Naive B cell (primary cell): ENCODE measurements around the gene NFIC. TPM values are rescaled to one million over a fixed set of nuclear protein-coding genes. Genes with fewer than 3 reads are reported as not detected.
"Not testable (repeated sequence)": the region's sequence is repeated elsewhere in the genome, so short reads cannot be mapped to it uniquely, and the experiment has no call there.

Source experiments
- ATAC-seq, 2 donors: fragments of 150-1000 bp; cut with Tn5 transposase; 2 replicates each; pipeline ENCODE4 v1.10.0; 2021; ENCODE audit warnings: low read depth in 2 of 2, mild to moderate bottlenecking in 2 of 2, moderate library complexity in 2 of 2
- DNase-seq: peaks from one replicate; pipeline ENCODE4 v3.0.0; 2022
- H3K27ac Mint-ChIP-seq, 6 donors: one replicate each; pipeline ENCODE4 v1.8.0; 2020 to 2022; ENCODE audit warnings: mild to moderate bottlenecking in 6 of 6, mixed read lengths in 6 of 6, moderate library complexity in 5 of 6, inconsistent platforms in 2 of 6
- H3K27me3 Mint-ChIP-seq, 3 donors: one replicate each; pipeline ENCODE4 v1.8.0; 2021 to 2022; ENCODE audit warnings: mixed read lengths in 3 of 3, mild to moderate bottlenecking in 1 of 3
- H3K36me3 Mint-ChIP-seq, 2 donors: one replicate each; pipeline ENCODE4 v1.8.0; 2020 to 2022; ENCODE audit warnings: mixed read lengths in 2 of 2, inconsistent platforms in 1 of 2, mild to moderate bottlenecking in 1 of 2
- H3K4me1 Mint-ChIP-seq, 3 donors: one replicate each; pipeline ENCODE4 v1.8.0; 2020 to 2022; ENCODE audit warnings: mixed read lengths in 3 of 3, inconsistent platforms in 1 of 3, mild to moderate bottlenecking in 1 of 3, moderate library complexity in 1 of 3
- H3K4me3 Mint-ChIP-seq, 8 donors: one replicate each; pipeline ENCODE4 v1.8.0; 2020 to 2022; ENCODE audit warnings: mild to moderate bottlenecking in 8 of 8, mixed read lengths in 8 of 8, moderate library complexity in 8 of 8, inconsistent platforms in 2 of 8
- H3K9me3 Mint-ChIP-seq, 7 donors: one replicate each; pipeline ENCODE4 v1.8.0; 2020 to 2022; ENCODE audit warnings: mixed read lengths in 7 of 7, mild to moderate bottlenecking in 5 of 7, inconsistent platforms in 2 of 7, moderate library complexity in 1 of 7
- polyA plus RNA-seq, 6 donors: library from polyadenylated mRNA; unstranded; fragments of 300-500 nt; fragmentation: Illumina TruSeq; gene quantifications; one replicate each; pipeline ENCODE4 v1.2.3, GENCODE V29; 2021; ENCODE audit warnings: low read depth in 6 of 6

NFIC gene
- polyA plus RNA-seq, 6 donors from 2014 or later: 3.4 to 11.4 (median 5.3) TPM; not detected in 1

DNA sequence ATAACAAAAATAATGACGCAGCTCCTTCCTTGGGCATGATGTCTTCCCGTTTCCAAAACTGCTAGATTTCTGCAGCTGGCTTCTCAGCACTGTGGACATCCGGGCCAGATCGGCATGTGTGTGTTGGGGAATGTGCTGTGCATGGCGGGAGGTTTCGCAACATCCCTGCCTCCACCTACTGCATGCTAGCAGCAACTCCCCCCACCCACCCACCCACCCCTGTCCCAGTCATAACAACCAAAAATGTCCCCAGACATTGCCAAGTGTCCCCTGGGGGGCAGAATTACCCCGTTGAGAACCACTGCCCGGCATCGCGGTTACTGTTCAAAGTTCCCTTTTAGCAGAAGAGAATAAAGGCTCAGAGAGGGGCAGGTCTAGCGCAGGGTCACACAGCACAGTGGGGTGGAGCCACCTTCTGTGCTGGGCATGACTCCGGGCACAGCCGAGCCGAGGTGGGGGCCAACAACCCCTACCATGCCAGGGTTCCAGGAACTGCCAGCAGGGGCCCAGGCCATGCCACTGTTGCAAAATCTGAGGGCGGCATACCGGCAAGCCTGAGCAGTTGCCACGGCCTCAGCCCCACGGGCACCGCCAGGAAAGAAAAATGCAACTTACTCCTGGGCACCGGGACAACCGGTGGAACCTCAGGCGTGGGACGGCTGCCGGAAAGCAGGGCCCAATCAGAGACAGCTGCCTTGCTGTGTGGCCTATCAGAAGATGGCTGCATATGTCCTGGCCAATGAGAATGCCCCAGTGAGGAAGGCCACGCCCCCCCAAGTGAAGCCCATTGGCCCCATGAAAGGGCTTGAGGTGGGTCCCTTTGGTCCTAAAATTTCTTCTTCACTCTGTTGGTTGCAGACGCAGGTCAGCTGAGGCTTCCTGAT lies 22.5 kb upstream of the NFIC start:
- no peaks in the 10 kb centered on the region for H3K27me3 Mint-ChIP-seq
- no peak overlapping the region for H3K4me3 Mint-ChIP-seq
- H3K27ac Mint-ChIP-seq: no peak overlapping the region
- peaks cover under 1 to 1% (median under 1%) of the 10 kb centered on the region in 3 donors for H3K4me1 Mint-ChIP-seq
- no peaks in the 10 kb centered on the region for H3K9me3 Mint-ChIP-seq
- no peaks in the 10 kb centered on the region for H3K36me3 Mint-ChIP-seq
- DNase-seq (no peak), ATAC-seq (peak; percentile 67 to 69)

DNA sequence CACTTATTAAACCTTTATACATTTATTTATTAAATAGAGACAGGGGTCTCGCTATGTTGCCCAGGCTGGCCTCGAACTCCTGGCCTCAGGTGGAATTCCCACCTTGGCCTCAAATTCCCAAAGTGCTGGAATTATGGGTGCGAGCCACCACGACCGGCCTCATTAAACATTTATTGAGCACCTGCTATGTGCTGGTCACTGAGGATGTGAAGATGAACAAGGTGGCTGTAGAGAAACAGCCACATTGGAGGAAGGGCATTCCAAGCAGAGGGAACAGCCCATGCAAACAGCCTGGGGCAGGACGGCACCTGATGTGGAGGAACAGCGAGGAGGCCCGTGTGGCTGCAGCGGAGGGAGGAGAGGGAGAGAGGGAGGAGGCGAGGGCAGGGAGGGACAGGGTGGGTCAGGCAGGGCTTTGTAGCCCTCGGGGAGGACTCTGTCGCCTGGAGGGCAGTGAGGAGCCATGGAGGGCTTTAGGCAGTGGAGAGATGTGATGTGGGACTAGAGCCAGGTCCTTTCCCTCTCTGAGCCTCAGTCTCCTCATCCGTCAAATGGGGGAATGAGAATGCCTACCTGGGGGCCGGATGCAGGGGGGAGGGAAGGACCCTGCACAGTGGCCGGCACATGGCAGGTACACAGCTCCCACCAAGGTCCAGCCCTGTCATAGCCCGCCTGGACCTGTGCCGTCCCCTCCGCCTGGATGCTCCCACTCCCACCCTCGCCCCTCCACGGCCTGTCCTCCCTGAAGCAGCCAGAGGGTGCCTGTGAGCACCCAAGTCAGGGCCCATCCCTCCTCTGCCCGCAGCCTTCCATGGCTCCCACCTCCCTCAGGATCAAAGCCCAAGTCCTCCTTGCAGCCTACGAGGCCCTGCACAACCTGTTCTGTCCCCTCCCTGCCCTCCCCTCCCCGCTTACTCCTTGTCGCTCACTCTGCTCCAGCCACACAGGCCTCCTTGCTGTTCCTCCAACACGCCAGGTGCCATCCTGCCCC lies 21.5 kb upstream of the NFIC start:
- H3K4me3 Mint-ChIP-seq: no peak overlapping the region
- no peaks in the 10 kb centered on the region for H3K4me1 Mint-ChIP-seq
- H3K27me3 Mint-ChIP-seq: no peaks in the 10 kb centered on the region
- no peaks in the 10 kb centered on the region for H3K36me3 Mint-ChIP-seq
- peak overlapping the region in 1 of 6 donors; percentile 52 for H3K27ac Mint-ChIP-seq
- no peaks in the 10 kb centered on the region for H3K9me3 Mint-ChIP-seq
- DNase-seq (no peak), ATAC-seq (no peak)

DNA sequence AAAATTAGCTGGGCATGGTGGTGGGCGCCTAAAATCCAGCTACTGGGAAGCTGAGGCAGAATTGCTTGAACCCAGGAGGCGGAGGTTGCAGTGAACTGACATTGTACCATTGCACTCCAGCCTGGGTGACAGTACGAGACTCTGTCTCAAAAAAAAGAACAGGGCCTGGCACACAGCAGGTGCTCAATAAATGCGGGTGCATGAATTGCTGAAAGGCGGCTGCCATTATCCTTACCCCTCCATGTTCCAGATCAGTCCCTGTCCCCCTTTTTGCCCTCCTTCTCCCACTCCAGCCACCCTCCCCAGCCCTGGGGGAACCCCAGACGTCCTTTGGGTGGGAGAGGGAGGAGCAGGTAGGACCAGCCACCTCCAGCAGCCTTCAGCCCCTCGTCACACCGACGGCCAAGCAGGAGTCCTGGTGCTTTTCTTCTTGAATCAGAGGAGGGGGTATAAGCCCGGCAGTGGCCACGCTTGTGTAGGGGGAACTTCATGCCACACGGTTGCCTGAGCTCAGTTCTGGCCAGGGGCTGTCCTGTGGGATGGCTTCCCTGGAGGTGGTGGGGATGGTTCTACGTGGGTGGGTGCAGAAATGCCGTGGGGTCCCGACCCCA lies 20.4 kb upstream of the NFIC start:
- H3K4me3 Mint-ChIP-seq: no peak overlapping the region
- no peak for DNase-seq
- no peaks in the 10 kb centered on the region for H3K27me3 Mint-ChIP-seq
- H3K27ac Mint-ChIP-seq: no peak overlapping the region
- no peaks in the 10 kb centered on the region for H3K4me1 Mint-ChIP-seq
- H3K36me3 Mint-ChIP-seq: no peaks in the 10 kb centered on the region
- H3K9me3 Mint-ChIP-seq: no peaks in the 10 kb centered on the region
- ATAC-seq: no peak

DNA sequence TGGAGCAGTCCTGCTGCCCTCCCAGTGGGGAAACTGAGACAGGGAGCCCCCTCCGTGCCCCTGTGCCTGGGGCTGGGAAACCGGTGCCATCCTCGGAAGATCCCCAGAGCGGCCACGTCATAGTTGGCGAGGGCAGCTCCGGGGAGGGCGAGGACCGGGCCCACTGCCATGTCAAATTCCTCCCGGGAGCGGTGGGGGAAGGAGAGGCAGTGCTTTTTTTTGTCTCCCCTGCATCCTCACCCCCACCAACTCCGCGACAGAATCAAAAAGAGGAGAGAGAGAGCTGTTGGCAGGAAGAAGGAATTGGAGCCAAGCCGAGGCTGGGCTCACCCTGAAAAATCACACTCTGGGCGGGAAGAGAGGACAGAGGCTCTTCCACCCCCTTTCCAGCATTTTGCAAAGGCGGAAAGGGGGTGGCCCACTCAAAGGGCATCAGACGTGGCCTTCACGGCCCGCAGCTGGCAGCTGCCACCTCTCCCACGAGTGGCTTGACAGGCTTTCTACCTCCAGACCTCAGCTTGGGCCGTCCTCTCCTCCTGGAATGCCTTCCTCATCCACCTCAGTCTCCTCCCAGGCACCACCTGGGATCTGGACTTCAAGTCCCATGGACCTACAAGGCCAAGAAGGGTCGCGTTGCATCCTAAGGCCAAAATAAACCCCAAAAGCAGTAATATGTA lies 19.6 kb upstream of the NFIC start:
- no peak for DNase-seq
- Mint-ChIP-seq H3K4me1 (no peaks in the 10 kb centered on the region), H3K36me3 (no peaks in the 10 kb centered on the region), H3K4me3 (no peak overlapping the region), H3K9me3 (no peaks in the 10 kb centered on the region), H3K27me3 (no peaks in the 10 kb centered on the region), H3K27ac (no peak overlapping the region)
- ATAC-seq: no peak

DNA sequence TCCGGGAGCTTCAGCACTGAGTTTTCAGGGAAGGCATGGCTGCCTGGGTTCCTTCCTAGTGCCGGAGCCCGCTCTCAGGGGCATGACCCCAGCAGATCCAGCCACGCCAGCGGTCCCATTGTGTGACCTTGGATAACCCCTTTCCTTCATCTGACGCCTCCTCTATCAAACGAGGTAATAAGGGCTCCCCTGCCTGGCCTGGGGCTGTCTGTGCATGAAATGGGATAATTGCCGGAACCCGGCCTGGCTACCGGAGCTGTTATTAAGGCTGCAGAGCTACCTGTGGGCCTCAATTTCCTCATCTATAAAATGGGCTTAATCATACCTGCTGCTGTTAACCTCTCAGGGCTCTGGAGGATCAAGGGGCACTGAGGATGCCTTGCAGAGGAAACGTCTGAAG lies 18.3 kb upstream of the NFIC start:
- no peak for DNase-seq
- Mint-ChIP-seq H3K4me3 (no peak overlapping the region), H3K9me3 (no peaks in the 10 kb centered on the region), H3K36me3 (no peaks in the 10 kb centered on the region), H3K27me3 (no peaks in the 10 kb centered on the region), H3K4me1 (no peaks in the 10 kb centered on the region), H3K27ac (peak overlapping the region in 1 of 6 donors; percentile 16)
- ATAC-seq: no peak

DNA sequence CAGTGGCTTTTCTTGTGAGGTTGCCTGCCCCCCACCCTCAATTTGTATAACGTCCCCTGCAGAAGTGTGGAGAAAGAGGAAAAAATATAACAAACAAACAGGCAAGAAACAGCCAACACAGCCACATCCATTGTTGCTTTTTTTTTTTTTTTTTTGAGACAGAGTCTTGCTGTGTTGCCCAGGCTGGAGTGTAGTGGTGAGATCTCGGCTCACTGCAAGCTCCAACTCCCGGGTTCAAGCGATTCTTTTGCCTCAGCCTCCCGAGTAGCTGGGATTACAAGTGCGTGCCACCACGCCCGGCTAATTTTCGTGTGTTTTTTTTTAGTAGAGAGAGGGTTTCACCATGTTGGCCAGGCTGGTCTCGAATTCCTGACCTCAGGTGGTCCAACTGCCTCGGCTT lies 17.9 kb upstream of the NFIC start:
- H3K9me3 Mint-ChIP-seq, H3K36me3 Mint-ChIP-seq, H3K27me3 Mint-ChIP-seq, H3K4me1 Mint-ChIP-seq, ATAC-seq, H3K4me3 Mint-ChIP-seq, DNase-seq: not testable (repeated sequence)
- peak overlapping the region in 1 of 6 donors; percentile 16 for H3K27ac Mint-ChIP-seq

DNA sequence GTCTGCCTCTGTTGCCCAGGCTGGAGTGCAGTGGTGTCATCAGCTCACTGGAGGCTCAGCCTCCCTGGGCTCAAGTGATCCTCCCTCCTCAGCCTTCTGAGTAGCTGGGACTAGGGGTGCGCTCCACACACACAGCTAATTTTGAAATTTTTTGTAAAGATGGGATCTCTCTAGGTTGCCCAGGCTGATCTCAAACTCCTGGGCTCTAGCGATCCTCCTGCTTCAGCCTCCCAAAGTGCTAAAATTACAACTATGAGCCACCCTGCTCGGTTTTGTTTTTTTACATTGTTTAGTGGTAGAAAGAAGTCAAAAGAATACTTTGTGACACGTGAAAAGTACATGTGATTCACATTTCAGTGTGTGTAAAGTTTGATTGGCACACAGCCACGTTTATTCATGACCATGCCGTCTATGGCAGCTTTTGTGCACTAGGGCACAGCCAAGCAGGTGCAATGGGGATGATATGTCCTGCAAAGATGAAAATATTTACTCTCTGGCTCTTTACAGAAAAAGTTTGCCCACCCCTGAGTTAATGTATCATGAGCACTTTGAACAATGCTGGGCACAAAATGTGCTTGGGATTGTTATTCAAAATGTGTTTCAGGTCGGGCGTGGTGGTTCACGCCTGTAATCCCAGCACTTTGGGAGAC lies 16.2 kb upstream of the NFIC start:
- H3K27ac Mint-ChIP-seq: peak overlapping the region in 1 of 6 donors; percentile 10
- H3K9me3 Mint-ChIP-seq: no peaks in the 10 kb centered on the region
- H3K27me3 Mint-ChIP-seq: no peaks in the 10 kb centered on the region
- DNase-seq (no peak), ATAC-seq (no peak)
- no peak overlapping the region for H3K4me3 Mint-ChIP-seq
- H3K4me1 Mint-ChIP-seq: no peaks in the 10 kb centered on the region
- no peaks in the 10 kb centered on the region for H3K36me3 Mint-ChIP-seq

DNA sequence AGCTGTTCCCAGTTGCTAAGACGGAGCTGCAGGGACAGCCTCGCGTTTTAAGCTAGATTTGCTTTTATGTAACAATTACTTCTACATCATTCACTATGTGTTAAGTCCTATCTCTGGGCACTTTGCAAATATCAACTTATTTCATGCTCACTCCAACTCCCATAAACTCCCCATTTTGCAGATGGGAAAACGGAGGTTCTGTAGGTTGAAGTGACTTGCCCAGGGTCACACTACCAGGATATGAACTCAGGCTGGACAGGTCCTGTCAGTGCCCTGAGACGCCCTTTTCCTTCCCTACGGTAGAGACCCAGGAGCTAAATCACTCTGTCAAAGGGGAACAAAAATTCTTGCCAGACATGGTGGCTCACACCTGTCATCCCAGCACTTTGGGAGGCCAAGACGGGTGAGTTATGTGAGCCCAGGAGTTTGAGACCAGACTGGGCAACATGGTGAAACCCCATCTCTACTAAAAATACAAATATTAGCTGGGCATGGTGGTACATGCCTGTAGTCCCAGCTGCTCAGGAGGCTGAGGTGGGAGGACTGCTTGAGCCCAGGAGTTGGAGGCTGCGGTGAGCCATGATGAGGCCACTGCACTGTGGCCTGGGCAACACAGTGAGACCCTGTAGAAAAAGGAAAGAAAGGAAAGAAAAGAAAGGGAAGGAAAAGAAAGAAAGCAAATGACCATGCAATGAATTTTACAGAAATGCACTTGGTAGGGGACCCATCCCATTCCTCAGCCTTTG lies 14.5 kb upstream of the NFIC start:
- Mint-ChIP-seq H3K4me1 (no peaks in the 10 kb centered on the region), H3K27ac (no peak overlapping the region), H3K27me3 (no peaks in the 10 kb centered on the region), H3K9me3 (peaks cover 0 to 3% (median 0%) of the 10 kb centered on the region in 7 donors), H3K4me3 (no peak overlapping the region), H3K36me3 (no peaks in the 10 kb centered on the region)
- DNase-seq (no peak), ATAC-seq (no peak)

DNA sequence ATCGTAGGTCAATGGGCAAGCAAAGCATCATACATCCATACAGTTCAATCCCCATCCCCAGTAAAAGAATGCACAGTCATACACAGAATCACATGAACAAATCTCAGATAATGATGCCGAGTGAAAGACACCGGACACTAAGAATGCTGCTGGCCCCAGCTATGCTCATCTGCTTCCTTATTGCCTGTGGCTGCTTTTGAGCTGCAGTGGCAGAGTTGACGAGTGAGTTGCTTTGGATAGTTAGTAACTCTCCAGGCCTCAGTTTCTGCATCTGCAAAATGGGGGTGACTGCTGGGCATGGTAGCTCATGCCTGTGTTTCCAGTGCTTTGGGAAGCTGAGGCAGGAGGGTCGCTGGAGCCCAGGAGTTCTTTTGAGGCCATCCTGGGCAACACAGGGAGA lies 12.9 kb upstream of the NFIC start:
- no peak overlapping the region for H3K27ac Mint-ChIP-seq
- H3K9me3 Mint-ChIP-seq: peaks cover 0 to 3% (median 0%) of the 10 kb centered on the region in 7 donors
- no peak overlapping the region for H3K4me3 Mint-ChIP-seq
- no peak for ATAC-seq
- H3K36me3 Mint-ChIP-seq: no peaks in the 10 kb centered on the region
- peaks cover 4 to 7% (median 5%) of the 10 kb centered on the region in 3 donors for H3K4me1 Mint-ChIP-seq
- no peaks in the 10 kb centered on the region for H3K27me3 Mint-ChIP-seq
- DNase-seq: no peak

DNA sequence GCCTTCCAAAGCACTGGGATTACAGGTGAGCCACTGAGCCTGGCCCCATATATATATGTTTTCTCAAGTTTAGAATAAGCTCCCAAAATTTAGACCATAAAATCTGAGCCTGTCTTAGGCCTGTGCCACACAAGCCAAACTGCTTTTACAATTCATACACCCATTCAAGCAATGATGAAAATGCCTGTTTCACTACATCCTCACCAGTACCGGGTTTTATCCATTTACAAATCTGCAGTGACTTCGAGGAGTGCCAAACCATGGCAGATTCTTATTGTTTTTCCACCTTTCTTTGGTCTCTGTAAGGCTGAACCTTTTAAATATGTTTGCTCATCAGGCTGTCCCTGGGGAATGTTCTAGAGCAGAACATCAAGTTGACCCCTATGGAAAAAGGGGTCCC lies 9.6 kb upstream of the NFIC start:
- H3K4me1 Mint-ChIP-seq: peaks cover 11 to 24% (median 19%) of the 10 kb centered on the region in 3 donors
- H3K27me3 Mint-ChIP-seq: peaks cover 0 to 5% (median 0%) of the 10 kb centered on the region in 3 donors
- no peak for DNase-seq
- H3K36me3 Mint-ChIP-seq: no peaks in the 10 kb centered on the region
- H3K9me3 Mint-ChIP-seq: peaks cover 0 to 3% (median 0%) of the 10 kb centered on the region in 7 donors
- ATAC-seq: no peak
- peak overlapping the region in 7 of 8 donors; percentile 36 to 91 (median 77) for H3K4me3 Mint-ChIP-seq
- H3K27ac Mint-ChIP-seq: peak overlapping the region in 2 of 6 donors; percentile 27 to 42

DNA sequence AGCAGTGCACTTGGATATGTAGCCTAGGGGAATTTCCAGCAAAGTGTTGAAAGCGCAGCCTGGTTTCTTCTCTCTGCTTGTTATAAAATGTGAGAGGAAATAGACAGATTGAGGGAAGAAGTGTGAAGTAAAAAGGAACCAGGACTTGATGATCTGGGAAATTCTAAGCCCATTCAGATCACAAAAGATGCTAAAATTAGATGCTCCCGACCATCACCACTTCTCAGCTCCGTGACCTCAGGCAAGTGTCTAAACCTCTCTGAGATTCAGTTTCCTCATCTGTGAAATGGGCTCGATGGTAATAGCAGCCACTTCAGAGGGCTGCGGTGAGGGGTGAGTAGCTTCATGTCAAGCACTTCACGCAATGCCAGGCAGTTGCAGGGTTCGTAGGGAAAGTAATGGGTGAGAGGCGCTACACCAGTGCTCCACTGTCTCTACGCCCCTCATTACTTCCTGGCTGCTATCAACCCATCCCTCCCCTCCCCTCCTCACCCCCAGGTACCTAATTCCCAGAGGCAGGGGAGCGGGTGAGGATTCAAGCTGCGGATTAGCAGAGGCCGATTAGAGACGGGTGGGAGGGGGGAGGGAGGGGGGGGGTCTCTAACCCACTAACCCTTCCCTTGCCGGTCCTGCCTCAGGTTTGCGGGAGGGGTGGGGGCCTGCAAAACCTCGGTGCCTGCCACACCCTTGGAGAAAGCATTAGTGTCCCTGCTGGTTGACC lies 9.0 kb upstream of the NFIC start:
- H3K4me1 Mint-ChIP-seq: peaks cover 18 to 30% (median 25%) of the 10 kb centered on the region in 3 donors
- H3K27ac Mint-ChIP-seq: peak overlapping the region in 3 of 6 donors; percentile 11 to 52 (median 27)
- ATAC-seq (no peak), DNase-seq (no peak)
- peaks cover 0 to 3% (median 0%) of the 10 kb centered on the region in 7 donors for H3K9me3 Mint-ChIP-seq
- no peaks in the 10 kb centered on the region for H3K36me3 Mint-ChIP-seq
- peaks cover 0 to 5% (median 0%) of the 10 kb centered on the region in 3 donors for H3K27me3 Mint-ChIP-seq
- peak overlapping the region; percentile 72 to 92 (median 84) for H3K4me3 Mint-ChIP-seq
